HepG2 (cell line): Measurements from ENCODE around the gene ITSN2. TPM values are rescaled to one million over a fixed set of nuclear protein-coding genes. Genes with fewer than 3 reads are reported as not detected.
A peak's percentile ranks its signal among the peaks of the same experiment; 100 is the strongest.

Experiments
- CSRNP1 ChIP-seq: sonication (generic); formaldehyde crosslinking; IDR thresholded peaks from 2 replicates; pipeline ENCODE4 v1.8.1; 2023; ENCODE audit warnings: mild to moderate bottlenecking, missing genetic modification reagents
- EZH2 ChIP-seq: conservative IDR thresholded peaks from 2 replicates; pipeline ENCODE4 v1.6.1; 2012; ENCODE audit warnings: mild to moderate bottlenecking, low read depth, low read length, moderate library complexity
- KLF6 ChIP-seq: IDR thresholded peaks from 2 replicates; pipeline ENCODE4 v1.8.0; 2016; ENCODE audit warnings: missing biosample characterization, missing genetic modification reagents
- MXD1 ChIP-seq: sonication (generic); formaldehyde crosslinking; IDR thresholded peaks from 2 replicates; pipeline ENCODE4 v1.4.0; 2020; ENCODE audit warnings: mild to moderate bottlenecking, missing genetic modification reagents
- NCOA2 ChIP-seq: sonication (generic); formaldehyde crosslinking; IDR thresholded peaks from 2 replicates; pipeline ENCODE4 v1.8.0; 2022; ENCODE audit warnings: inconsistent platforms
- PREB ChIP-seq: sonication (generic); formaldehyde crosslinking; IDR thresholded peaks from 2 replicates; pipeline ENCODE4 v1.4.0; 2020; ENCODE audit warnings: missing genetic modification reagents
- TBX2 ChIP-seq: sonication (generic); formaldehyde crosslinking; IDR thresholded peaks from 2 replicates; pipeline ENCODE4 v1.5.0; 2020; ENCODE audit warnings: missing genetic modification reagents, mild to moderate bottlenecking, borderline replicate concordance
- ZKSCAN1 ChIP-seq: fragments of 150-350 bp; IDR thresholded peaks from 2 replicates; pipeline ENCODE4 v1.6.1; 2014; ENCODE audit warnings: low read length
- ZMYM2 ChIP-seq: sonication (generic); formaldehyde crosslinking; IDR thresholded peaks from 2 replicates; pipeline ENCODE4 v1.8.0; 2022; ENCODE audit warnings: mild to moderate bottlenecking, missing genetic modification reagents
- ZNF460 ChIP-seq: sonication (generic); formaldehyde crosslinking; IDR thresholded peaks from 2 replicates; pipeline ENCODE4 v1.5.1; 2020; ENCODE audit warnings: missing genetic modification reagents, mild to moderate bottlenecking, borderline replicate concordance
- ZNF660 ChIP-seq: sonication (generic); formaldehyde crosslinking; IDR thresholded peaks from 2 replicates; pipeline ENCODE4 v1.5.1; 2020; ENCODE audit warnings: mild to moderate bottlenecking, low read depth, missing genetic modification reagents, borderline replicate concordance
- ZNF766 ChIP-seq: sonication (generic); formaldehyde crosslinking; IDR thresholded peaks from 2 replicates; pipeline ENCODE4 v1.5.0; 2020; ENCODE audit warnings: missing genetic modification reagents, borderline replicate concordance
- polyA plus RNA-seq, 8 experiments: library from polyadenylated mRNA; depleted of rRNA in 3 of 8; stranded (reverse) in 7 of 8; unstranded in 1 of 8; fragments of >200 nt; fragmentation: Illumina TruSeq in 4 of 8; extraction: Trizol in 4 of 8; gene quantifications; 2 replicates each; pipeline versions ENCODE4 v1.2.1 to v1.2.3, GENCODE V29; 2011 to 2016; ENCODE audit warnings: low read depth in 4 of 8, missing spikeins in 1 of 8, mixed read lengths in 1 of 8; ENCODE audit not compliant: insufficient read depth in 1 of 8
- total RNA-seq, 5 experiments: library from RNA; depleted of rRNA; stranded (reverse); fragments of >200 nt; fragmentation: Illumina TruSeq; extraction: Trizol; gene quantifications; 2 replicates each; pipeline ENCODE4 v1.2.3, GENCODE V29; 2016; ENCODE audit warnings: low read depth in 1 of 5
- TF ChIP-seq, protein P1 (sequence below): sonication (generic); formaldehyde crosslinking; IDR thresholded peaks from 2 replicates; pipeline ENCODE4 v1.8.0; 2022; ENCODE audit warnings: missing genetic modification reagents, low read depth, mild to moderate bottlenecking, borderline replicate concordance
- TF ChIP-seq, protein P2 (sequence below): sonication (generic); formaldehyde crosslinking; IDR thresholded peaks from 2 replicates; pipeline ENCODE4 v1.9.0; 2021; ENCODE audit warnings: missing genetic modification reagents, borderline replicate concordance
- TF ChIP-seq, protein P3 (sequence below): sonication (generic); formaldehyde crosslinking; IDR thresholded peaks from 2 replicates; pipeline ENCODE4 v1.4.0; 2020; ENCODE audit warnings: missing genetic modification reagents

ITSN2 gene
- total and polyA plus RNA-seq, 2 of the 13 experiments (the other 11 are each of a cell fraction or from before 2014, with no cell fraction given), result 26.0 to 26.6 TPM

GRCh38 chr2:24339856-24340262, 20.5 kb downstream of the ITSN2 start (continued):
- no peak for TF ChIP-seq ZNF660 (CRISPR knock-in tag)
- TF ChIP-seq CSRNP1 (CRISPR knock-in tag), result no peak
- TF ChIP-seq ZNF766 (CRISPR knock-in tag), result no peak
- no peak for TF ChIP-seq MXD1
- no peak for TF ChIP-seq EZH2
- TF ChIP-seq TBX2 (CRISPR knock-in tag), result no peak
- TF ChIP-seq ZMYM2, result peak; percentile 19; the same call in 1 of the 2 replicates
- TF ChIP-seq, protein P1, sequence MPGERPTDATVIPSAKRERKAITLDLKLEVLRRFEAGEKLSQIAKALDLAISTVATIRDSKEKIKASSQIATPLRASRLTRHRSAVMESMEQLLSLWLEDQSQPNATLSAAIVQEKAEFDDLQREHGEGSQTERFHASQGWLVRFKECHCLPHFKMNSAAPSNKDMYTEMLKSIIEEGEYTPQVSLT (CRISPR knock-in tag), result no peak
- TF ChIP-seq ZNF460 (CRISPR knock-in tag), result peak; percentile 84
- TF ChIP-seq PREB (CRISPR knock-in tag), result no peak
- TF ChIP-seq, protein P2, sequence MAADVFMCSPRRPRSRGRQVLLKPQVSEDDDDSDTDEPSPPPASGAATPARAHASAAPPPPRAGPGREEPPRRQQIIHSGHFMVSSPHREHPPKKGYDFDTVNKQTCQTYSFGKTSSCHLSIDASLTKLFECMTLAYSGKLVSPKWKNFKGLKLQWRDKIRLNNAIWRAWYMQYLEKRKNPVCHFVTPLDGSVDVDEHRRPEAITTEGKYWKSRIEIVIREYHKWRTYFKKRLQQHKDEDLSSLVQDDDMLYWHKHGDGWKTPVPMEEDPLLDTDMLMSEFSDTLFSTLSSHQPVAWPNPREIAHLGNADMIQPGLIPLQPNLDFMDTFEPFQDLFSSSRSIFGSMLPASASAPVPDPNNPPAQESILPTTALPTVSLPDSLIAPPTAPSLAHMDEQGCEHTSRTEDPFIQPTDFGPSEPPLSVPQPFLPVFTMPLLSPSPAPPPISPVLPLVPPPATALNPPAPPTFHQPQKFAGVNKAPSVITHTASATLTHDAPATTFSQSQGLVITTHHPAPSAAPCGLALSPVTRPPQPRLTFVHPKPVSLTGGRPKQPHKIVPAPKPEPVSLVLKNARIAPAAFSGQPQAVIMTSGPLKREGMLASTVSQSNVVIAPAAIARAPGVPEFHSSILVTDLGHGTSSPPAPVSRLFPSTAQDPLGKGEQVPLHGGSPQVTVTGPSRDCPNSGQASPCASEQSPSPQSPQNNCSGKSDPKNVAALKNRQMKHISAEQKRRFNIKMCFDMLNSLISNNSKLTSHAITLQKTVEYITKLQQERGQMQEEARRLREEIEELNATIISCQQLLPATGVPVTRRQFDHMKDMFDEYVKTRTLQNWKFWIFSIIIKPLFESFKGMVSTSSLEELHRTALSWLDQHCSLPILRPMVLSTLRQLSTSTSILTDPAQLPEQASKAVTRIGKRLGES (CRISPR knock-in tag), result no peak
- TF ChIP-seq KLF6 (CRISPR knock-in tag), result no peak
- TF ChIP-seq NCOA2 (CRISPR knock-in tag), result no peak
- no peak for TF ChIP-seq ZKSCAN1
- TF ChIP-seq, protein P3, sequence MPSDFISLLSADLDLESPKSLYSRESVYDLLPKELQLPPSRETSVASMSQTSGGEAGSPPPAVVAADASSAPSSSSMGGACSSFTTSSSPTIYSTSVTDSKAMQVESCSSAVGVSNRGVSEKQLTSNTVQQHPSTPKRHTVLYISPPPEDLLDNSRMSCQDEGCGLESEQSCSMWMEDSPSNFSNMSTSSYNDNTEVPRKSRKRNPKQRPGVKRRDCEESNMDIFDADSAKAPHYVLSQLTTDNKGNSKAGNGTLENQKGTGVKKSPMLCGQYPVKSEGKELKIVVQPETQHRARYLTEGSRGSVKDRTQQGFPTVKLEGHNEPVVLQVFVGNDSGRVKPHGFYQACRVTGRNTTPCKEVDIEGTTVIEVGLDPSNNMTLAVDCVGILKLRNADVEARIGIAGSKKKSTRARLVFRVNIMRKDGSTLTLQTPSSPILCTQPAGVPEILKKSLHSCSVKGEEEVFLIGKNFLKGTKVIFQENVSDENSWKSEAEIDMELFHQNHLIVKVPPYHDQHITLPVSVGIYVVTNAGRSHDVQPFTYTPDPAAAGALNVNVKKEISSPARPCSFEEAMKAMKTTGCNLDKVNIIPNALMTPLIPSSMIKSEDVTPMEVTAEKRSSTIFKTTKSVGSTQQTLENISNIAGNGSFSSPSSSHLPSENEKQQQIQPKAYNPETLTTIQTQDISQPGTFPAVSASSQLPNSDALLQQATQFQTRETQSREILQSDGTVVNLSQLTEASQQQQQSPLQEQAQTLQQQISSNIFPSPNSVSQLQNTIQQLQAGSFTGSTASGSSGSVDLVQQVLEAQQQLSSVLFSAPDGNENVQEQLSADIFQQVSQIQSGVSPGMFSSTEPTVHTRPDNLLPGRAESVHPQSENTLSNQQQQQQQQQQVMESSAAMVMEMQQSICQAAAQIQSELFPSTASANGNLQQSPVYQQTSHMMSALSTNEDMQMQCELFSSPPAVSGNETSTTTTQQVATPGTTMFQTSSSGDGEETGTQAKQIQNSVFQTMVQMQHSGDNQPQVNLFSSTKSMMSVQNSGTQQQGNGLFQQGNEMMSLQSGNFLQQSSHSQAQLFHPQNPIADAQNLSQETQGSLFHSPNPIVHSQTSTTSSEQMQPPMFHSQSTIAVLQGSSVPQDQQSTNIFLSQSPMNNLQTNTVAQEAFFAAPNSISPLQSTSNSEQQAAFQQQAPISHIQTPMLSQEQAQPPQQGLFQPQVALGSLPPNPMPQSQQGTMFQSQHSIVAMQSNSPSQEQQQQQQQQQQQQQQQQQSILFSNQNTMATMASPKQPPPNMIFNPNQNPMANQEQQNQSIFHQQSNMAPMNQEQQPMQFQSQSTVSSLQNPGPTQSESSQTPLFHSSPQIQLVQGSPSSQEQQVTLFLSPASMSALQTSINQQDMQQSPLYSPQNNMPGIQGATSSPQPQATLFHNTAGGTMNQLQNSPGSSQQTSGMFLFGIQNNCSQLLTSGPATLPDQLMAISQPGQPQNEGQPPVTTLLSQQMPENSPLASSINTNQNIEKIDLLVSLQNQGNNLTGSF, result no peak
